ENCODE measurements around the gene PPP1R9A.

Gene PPP1R9A

DNA sequence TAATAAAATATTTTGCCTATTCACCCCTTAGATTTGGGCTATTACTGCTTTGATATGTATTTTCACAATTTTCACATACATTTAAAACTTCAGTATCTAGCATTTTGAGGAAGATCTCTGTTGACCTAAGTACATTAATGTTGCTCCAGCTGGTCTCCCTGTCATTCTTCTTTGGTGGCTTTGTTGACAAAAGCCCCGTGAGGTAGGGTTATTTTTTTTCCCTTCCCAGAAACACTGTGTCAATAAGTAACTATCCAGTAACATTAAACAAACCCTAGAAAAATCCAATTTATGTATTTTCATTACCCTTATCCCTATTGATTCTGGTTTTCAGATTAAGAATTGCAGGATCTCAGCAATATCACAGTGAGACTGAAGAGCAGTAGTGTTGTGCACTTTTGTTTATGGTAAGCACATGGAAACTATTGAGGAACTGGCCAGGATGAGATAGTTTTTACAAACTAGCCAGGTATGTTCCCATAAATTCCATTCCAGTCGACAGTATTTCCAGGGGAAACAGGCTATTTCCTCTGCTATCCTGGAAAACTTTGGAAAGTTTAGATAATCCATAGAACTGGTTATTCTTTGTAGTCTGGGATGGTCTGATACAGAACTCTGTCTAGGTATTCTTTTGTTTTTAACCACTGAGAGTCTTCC is 218.8 kb downstream of the PPP1R9A start:
- no peak for DNase-seq
- intact Hi-C loops (cut with DNase I): no loop called here

DNA sequence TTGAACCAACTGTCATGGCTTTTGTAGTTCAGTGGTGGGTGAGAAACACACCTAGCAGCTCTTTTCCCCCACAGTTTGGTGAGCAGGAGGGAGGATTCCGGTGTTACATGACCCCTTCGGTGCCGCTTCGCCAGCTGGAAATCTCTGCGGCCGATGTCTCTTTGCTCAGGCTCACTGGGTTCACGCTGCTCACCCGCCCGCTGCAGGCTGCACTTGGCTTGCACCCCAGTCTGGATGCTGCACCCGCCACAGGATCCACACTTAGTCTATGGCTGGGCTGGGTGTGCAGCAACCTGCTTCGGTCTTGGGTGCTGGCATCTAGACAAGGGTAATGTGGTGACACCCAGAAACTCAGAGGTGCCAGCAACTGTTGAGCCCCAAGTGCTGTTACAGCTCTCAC is 225.1 kb downstream of the PPP1R9A start:
- intact Hi-C loops (cut with DNase I): no loop called here
- DNase-seq: no peak

DNA sequence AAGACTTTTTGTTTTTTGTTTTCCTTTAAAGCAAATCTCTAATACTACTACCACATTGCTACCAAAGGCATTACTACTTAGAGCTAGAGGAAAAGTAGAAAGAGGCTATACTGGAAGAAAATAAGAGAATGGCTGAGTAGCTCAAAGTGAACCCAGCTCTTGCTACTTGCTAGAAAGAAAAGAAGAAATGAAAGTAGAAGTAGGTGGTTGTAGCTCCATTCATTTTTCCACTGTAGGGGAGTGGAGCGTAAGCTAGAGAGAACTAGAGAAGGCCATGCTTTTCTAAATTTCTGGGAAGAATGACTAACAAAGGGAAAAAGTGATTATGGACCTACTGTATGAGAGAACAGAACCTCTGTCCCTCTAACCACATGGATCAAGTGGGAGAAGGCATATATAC is 232.5 kb downstream of the PPP1R9A start:
- no peak for DNase-seq
- intact Hi-C loops (cut with DNase I): no loop called here

DNA sequence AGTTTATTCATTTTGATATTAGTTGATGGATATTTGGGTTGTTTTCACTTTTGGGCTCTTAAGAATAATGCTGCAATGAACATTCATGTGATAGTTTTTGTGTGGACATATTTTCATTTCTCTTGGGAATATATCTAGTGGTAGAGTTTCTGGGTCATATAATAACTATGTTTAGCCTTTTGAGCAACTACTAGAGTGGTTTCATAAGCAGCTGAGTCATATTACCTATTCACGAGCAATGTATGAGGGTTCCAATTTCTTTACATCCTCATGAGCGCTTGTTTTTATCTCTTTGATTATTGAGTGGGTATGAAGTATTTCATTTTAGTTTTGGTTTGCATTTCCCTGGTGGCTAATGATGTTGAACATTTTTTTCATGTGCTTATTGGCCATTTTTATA is 234.4 kb downstream of the PPP1R9A start:
- intact Hi-C loops (cut with DNase I): no loop called here
- DNase-seq: no peak

DNA sequence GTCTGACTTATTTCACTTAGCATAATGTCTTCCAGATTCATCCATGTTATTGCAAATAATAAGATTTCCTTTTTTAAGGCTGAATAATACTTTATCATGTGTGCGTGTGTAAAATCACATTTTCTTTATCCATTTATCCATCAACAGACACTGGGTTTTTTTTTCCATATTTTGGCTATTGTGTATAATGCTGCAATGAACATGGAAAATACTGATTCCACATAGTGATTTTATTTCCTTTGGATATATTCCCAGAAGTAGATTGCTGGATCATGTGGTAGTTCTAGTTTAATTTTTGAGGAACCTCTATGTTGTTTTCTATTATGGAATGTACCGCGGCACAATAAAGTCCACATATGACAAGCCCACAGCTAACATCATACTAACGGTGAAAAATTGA is 236.9 kb downstream of the PPP1R9A start:
- intact Hi-C loops (cut with DNase I): no loop called here
- no peak for DNase-seq

DNA sequence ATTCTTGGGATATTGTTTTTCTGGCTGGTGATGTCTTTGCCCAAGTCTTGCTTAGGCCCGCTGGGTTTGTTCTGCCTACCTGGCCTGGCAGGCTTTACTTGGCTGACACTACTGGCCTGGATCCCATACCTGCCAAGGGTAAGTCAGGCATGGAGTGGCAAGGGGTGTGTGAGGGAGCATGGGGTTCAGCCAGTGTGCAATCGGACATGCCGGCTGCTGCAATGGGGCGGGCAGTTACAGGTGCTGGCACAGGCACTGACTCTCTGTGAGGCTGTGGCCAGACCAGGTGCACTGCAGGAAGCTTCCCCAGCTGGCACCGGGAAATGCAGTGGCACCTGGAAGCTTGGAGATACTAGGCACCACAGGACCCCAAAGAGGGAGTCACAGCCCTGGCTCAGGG is 248.6 kb downstream of the PPP1R9A start:
- intact Hi-C loops (cut with DNase I): no loop called here
- no peak for DNase-seq

DNA sequence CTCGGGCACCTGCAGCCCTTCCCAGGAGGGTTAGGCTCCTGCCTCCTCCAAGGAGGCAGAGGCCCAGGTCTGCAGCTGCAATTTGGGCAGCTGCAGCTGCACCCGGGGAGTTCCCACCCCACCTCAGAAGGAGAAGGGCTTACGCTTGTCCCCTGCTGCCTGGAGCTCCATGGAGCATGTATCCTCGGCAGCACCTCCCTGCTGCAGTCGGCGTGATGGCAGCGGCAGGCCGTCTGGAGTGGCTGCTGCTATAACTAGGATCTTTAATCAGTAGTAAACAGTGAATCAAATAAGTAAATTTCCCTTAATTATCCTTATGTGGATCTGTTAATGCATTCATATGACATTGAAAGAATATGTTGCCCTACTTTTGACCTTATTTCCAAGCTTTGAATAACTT is 250.0 kb downstream of the PPP1R9A start:
- intact Hi-C loops (cut with DNase I): no loop called here
- DNase-seq: no peak

- intact Hi-C loops (cut with DNase I): no loop called here
- no peak for DNase-seq
Observed at GRCh38 chr7:95169678-95170077, 262.3 kb downstream of the PPP1R9A start.

- no peak for DNase-seq
- intact Hi-C loops (cut with DNase I): no loop called here
Observed at GRCh38 chr7:95172420-95172819, 265.0 kb downstream of the PPP1R9A start.

- DNase-seq: no peak
- intact Hi-C loops (cut with DNase I): no loop called here
Observed at GRCh38 chr7:95190515-95190914, 283.1 kb downstream of the PPP1R9A start.

GRCh38 chr7:95191795-95192194 is 284.4 kb downstream of the PPP1R9A start:
- intact Hi-C loops (cut with DNase I): no loop called here
- DNase-seq: no peak

- intact Hi-C loops (cut with DNase I): no loop called here
- no peak for DNase-seq
Observed at GRCh38 chr7:95198863-95199262, 291.5 kb downstream of the PPP1R9A start.

GRCh38 chr7:95199779-95200558 is 292.6 kb downstream of the PPP1R9A start:
- peak; percentile 32 to 88 (median 68) for DNase-seq
- intact Hi-C loops (cut with DNase I): loop anchor here (10.0 kb wide), 3 partner anchors 155 to 295 kb away; partner anchors contain the start of gene PPP1R9A

- intact Hi-C loops (cut with DNase I): loop anchor here (10.0 kb wide), 3 partner anchors 156 to 296 kb away; partner anchors contain the start of gene PPP1R9A
- no peak for DNase-seq
Observed at GRCh38 chr7:95200741-95201140, 293.3 kb downstream of the PPP1R9A start.

DNA sequence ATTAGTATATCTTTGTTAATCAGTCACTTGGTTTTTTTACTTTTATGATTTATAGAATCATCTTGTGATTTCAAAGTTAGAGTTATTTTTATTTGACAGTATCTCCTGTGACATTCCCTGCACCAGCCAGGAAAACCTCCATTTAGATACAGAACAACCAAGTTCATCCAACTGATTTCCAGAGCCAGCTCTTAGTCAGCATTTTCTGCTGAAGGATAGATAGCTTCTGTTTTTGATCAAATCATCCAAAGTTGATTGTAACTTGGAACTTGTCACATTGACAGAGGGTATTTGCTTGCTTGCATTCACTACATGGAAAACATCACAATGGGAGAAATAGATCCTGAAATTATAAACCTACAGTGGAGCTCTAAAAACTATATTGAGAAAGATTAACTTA is 294.3 kb downstream of the PPP1R9A start:
- intact Hi-C loops (cut with DNase I): loop anchor here (10.0 kb wide), 3 partner anchors 157 to 297 kb away; partner anchors contain the start of gene PPP1R9A

DNA sequence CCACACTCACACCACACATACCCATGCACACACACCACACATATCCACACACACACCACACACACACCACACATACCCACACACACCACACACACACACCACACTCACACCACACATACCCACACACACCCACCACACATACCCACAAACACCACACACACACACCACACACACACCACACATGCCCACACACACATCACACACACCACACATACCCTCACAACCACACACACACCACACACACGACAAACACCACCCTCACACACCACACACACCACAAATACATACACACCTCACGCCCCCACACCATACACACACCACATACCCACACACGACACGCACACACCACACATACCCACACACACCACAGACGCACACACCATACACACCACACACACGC is 297.2 kb downstream of the PPP1R9A start:
- DNase-seq: no peak
- intact Hi-C loops (cut with DNase I): loop anchor here (10.0 kb wide), 3 partner anchors 160 to 300 kb away; partner anchors contain the start of gene PPP1R9A

More for the DNA sequence above, 294.3 kb downstream of the PPP1R9A start:
- DNase-seq: no peak

- intact Hi-C loops (cut with DNase I): loop anchor here (10.0 kb wide), 3 partner anchors 161 to 301 kb away; partner anchors contain the start of gene PPP1R9A
- DNase-seq: no peak
Observed at GRCh38 chr7:95205665-95206225, 298.4 kb downstream of the PPP1R9A start.

DNA sequence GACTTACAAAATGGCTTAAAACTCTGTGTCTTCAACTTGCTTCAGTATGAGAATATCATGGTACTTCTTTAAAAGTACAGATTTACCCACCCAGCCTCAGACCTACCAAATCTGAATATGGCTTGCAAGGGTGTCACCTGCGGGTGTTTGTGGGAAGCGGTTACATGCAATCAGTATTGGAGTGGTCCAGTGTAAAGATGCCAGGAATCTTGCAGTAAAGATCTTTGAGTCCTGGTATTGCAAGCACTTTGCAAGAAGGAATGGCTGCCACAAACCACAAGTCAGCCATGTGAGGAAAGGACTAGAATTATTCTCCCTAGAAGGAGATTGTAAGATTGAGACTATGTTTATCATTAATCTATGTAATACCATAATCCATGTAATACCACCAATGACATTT is 301.9 kb downstream of the PPP1R9A start:
- no peak for DNase-seq
- intact Hi-C loops (cut with DNase I): loop anchor here (10.0 kb wide), 3 partner anchors 164 to 304 kb away; partner anchors contain the start of gene PPP1R9A

DNA sequence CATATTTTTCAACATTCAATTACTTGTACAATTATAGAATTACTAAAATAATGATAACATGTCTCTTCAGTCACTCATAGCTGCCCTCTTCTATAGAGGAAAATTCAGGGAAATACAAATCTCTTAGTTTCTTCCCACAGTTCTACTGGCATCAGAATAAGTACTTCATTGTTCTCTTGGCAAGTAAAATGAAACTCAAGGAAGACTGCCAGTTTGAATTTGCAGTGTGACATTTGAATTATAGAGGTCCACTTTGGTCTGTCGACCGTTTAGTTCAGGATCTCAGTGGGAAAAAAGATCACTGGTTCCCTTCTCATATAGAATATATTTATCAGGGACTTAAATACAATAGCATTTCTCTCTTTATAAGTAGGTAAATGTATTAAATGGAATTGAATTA is 302.4 kb downstream of the PPP1R9A start:
- intact Hi-C loops (cut with DNase I): loop anchor here (10.0 kb wide), 3 partner anchors 165 to 305 kb away; partner anchors contain the start of gene PPP1R9A
- DNase-seq: peak in 2 of 42 donors; percentile 38 to 61

DNA sequence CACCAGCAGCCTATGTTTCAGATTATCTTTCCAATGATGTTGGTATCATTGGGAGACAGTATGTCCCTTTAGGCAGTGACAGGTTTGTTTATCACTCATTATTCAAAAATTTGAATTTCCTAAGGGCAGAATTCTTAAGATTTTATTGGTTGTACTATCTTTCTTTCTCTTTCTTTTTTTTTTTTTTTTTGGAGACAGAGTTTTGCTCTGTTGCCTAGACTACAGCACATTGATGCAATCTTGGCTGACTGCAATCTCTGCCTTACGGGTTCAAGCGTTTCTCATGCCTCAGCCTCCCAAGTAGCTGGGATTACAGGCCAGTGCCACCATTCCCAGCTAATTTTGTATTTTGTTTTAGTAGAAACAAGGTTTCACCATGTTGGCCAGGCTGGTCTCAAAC is 305.8 kb downstream of the PPP1R9A start:
- DNase-seq: no peak
- intact Hi-C loops (cut with DNase I): no loop called here

Measured in head of caudate nucleus (tissue), 42 donors.